SJCRH30 (cell line): ENCODE data around the gene TXNIP. TPM values are rescaled to one million over a fixed set of nuclear protein-coding genes. Genes with fewer than 3 reads are reported as not detected.

Source experiments
- DNase-seq, 2 experiments: peaks; one replicate each; pipeline ENCODE4 v3.0.0-alpha.2; 2015 to 2020
- H3K27ac ChIP-seq: fragments of 250-450 bp; sonication (Bioruptor Pico); 2 replicates; pipeline ENCODE4 v1.5.1; 2020; ENCODE audit warnings: mild to moderate bottlenecking, moderate library complexity
- H3K27me3 ChIP-seq: fragments of 250-450 bp; sonication (Bioruptor Pico); 2 replicates; pipeline ENCODE4 v1.5.1; 2020; ENCODE audit warnings: mild to moderate bottlenecking, moderate library complexity
- H3K36me3 ChIP-seq: fragments of 250-450 bp; sonication (Bioruptor Pico); 2 replicates; pipeline ENCODE4 v1.5.1; 2020; ENCODE audit warnings: mild to moderate bottlenecking, moderate library complexity
- H3K4me1 ChIP-seq: fragments of 250-450 bp; sonication (Bioruptor Pico); 2 replicates; pipeline ENCODE4 v1.5.1; 2020; ENCODE audit warnings: mild to moderate bottlenecking, moderate library complexity
- H3K4me3 ChIP-seq: fragments of 250-450 bp; sonication (Bioruptor Pico); 2 replicates; pipeline ENCODE4 v1.5.1; 2020; ENCODE audit warnings: mild to moderate bottlenecking, moderate library complexity
- H3K9me3 ChIP-seq: fragments of 250-450 bp; sonication (Bioruptor Pico); replicated peaks from 2 replicates; pipeline ENCODE4 v1.5.1; 2020; ENCODE audit warnings: mild to moderate bottlenecking, moderate library complexity
- total RNA-seq: library from RNA; depleted of rRNA; stranded (reverse); fragments of >200 nt; shearing (Covaris generic); gene quantifications from 2 replicates; pipeline ENCODE4 v1.2.3, GENCODE V29; 2014

TXNIP gene
- total RNA-seq, 1 experiment from 2014 or later: 177 TPM

DNA sequence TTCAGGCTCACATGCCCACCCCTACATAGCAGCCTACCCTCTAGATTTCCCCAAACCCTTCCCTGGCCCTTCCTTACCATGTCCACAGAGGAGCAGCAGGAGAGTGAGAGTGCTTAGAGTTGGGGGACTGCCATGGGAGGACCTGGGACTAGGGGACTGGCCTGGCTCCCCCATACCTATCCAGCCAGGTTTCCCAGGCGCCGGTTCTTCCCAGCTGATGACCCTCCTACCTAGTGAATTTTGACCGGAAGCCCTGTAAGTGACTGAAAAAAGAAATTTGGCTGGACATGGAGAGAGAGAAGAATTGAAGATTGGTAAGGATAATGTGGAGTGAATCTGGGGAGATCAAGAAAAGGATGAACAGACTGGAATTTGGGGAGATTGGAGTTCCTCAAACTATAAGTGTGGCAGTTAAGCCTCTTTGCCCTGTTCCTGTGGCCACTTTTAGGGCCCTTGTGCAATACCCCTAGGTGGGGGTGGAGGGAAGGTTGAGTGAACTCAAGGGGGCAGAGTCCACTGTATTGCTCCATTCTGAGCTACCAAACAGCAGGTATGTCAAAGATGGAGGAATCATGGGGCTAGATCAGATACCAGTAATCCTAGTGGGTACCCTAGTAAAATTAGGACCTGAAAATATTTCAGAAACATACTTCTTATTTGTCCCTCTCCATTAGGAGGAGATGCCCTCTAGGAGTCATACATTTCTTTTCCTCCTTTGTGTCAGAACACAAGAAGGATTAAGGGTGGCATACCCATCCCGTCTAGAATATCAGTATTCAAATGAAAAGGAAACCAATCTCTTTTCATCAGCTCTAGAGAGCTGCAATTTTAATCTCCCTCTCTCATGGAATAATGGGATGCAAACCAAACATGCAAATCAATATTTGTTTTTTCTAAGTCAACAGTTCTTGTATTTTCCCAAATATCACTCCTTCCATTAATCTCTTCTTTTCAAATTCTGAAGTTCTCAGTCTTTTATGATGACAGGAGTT, 24.0 kb upstream of the TXNIP start:
- Histone ChIP-seq H3K27ac (no peak overlapping the region), H3K4me1 (peaks cover 21% of the 10 kb centered on the region), H3K4me3 (no peak overlapping the region), H3K27me3 (no peaks in the 10 kb centered on the region), H3K36me3 (no peaks in the 10 kb centered on the region), H3K9me3 (no peaks in the 10 kb centered on the region; the same call in 1 of the 2 replicates)
- DNase-seq: no peak

DNA sequence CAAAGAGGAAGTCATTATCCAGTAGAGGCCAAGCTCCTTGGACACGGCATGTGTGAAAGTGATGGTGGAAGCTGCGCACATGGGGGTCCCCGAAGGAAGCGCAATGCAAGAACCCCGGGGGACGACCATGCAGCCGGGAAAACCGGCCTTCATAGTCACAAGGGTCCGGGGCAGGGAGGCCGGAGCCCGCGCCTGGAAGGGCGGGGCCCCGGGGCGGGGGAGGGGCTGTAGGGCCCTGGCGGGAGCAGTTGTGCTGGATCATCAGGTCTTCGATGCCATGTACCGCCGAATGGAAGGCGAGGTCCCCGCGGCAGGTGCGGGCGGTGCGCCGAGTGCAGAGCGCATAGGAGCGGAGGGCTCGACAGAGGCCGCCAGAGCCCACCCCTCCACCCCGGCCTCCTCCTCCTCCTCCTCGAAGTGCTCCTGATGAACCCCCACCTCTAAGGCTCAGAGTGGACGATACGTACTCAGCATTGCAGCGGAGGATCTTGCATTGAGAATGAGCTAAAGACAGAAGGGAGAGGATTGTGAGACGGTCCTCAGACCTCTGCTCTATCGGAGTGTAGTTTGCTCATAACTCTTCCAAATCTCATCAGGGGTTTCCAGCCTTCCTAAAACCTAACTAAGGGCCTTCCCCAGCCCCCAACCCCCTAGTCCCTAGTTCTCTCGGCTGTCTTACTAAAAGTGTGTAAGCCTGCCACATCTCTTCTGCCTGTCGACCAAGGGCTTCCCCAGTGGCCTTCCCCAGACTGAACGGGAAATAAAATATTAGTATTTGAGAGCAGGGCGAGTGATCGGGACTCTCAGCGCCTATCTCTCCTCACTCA, 23.1 kb upstream of the TXNIP start:
- H3K4me1 ChIP-seq: peaks cover 21% of the 10 kb centered on the region
- H3K4me3 ChIP-seq: no peak overlapping the region
- no peaks in the 10 kb centered on the region for H3K36me3 ChIP-seq
- no peak for DNase-seq
- H3K27me3 ChIP-seq: no peaks in the 10 kb centered on the region
- H3K27ac ChIP-seq: no peak overlapping the region
- H3K9me3 ChIP-seq: no peaks in the 10 kb centered on the region; the same call in 1 of the 2 replicates

DNA sequence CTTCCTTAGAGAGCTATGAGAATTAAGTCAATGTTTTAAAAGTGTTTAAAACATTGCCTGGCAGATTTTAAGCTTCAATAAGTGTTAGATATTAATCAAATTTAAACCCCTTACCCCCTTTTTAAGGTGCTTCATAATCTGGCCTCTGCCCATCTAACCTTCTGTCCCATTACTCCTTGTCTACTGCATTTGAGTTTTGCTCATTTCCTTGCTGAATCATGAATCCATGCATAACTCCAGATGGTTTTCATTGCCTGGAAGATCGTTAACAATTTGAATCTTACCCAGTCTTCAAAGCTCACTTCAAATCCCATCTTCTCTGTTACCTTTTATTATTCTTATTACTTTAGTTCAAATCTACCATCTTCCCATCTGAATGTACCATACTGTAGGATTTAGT, 20.5 kb upstream of the TXNIP start:
- DNase-seq: no peak
- no peaks in the 10 kb centered on the region for H3K36me3 ChIP-seq
- no peak overlapping the region for H3K27ac ChIP-seq
- H3K4me3 ChIP-seq: no peak overlapping the region
- H3K27me3 ChIP-seq: no peaks in the 10 kb centered on the region
- peaks cover 18% of the 10 kb centered on the region for H3K4me1 ChIP-seq
- no peaks in the 10 kb centered on the region; the same call in 1 of the 2 replicates for H3K9me3 ChIP-seq

DNA sequence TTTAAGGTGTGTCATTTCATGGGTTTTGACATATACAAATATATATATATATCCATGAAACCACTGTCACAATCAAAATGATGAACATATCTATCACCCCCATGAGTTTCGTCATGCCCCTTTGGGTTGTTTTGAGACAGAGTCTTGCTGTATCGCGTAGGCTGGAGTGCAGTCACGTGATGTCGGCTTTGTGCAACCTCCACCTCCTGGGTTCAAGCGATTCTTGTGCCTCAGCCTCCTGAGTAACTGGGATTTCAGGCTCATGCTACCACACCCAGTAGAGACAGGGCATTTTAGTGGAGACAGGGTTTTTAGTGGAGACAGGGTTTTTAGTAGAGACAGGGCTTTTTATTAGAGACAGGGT, 17.2 kb upstream of the TXNIP start:
- no peaks in the 10 kb centered on the region for H3K27me3 ChIP-seq
- H3K4me1 ChIP-seq: peaks cover 3% of the 10 kb centered on the region
- H3K4me3 ChIP-seq: no peak overlapping the region
- H3K9me3 ChIP-seq: no peaks in the 10 kb centered on the region
- no peak for DNase-seq
- H3K27ac ChIP-seq: no peak overlapping the region
- H3K36me3 ChIP-seq: no peaks in the 10 kb centered on the region

DNA sequence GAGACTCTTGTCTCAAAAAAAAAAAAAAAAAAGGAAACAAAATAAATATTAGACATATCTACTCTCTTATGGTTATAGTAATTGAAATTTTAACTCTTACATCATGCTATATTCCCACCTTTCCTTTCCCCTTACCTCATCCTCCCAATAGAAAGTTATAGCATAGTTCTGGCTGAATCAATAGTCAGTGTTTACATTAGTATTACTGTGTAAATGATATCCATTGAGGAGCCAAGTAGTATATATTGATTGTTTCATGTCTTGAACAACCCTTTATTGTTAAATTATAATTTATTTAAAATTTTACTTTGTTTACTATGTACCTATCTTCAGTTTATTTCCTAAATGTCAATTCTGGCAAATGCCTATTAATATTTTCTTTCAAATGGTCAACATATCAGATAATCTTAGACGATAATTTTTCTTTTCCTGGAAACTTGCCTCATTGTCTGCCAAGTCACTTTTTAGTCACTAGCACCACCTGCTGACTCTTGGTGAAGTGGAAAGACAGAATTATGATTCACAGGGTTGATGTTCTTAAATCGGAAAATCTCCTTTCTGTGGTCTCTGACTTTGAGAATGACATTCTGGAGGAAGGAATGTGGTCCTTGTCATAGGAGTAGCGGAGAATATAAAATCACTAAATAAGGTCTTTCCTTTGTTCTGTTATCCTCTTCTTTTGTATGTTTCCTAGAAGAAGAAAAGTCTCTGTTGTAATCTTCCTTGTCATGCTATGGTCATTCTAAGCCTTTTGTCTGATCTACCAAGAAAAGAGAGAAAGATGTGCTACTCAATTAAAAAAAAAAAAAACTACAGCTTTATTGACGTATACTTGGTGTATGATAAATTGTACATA, 16.6 kb upstream of the TXNIP start:
- peak; percentile 41 to 80 for DNase-seq

DNA sequence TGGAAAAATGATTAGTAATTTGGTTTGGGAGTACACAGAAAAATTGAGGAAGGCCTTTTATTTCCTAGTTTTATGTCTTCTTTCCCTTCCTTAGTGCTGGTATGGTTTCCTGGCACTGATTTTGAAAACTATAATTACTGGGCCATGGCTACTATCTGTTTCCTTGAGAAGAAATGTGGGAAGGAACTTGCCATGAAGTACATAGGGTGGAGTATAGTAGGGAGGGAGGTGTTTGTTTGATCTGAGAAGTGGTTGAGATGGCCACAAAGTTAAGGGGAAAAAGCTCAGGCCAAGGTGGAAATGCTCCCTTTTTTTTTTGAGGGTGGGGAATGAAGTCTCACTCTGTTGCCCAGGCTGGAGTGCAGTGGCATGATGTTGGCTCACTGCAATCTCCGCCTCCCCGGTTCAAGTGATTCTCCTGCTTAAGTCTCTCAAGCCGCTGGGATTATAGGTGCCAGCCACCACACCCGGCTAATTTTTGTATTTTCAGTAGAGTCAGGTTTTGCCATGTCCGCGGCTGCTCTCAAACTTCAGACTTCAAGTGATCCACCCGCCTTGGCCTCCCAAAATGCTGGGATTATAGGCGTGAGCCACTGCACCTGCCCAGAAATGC, 13.9 kb upstream of the TXNIP start:
- no peak for DNase-seq
- Histone ChIP-seq H3K4me1 (peaks cover 6% of the 10 kb centered on the region), H3K27me3 (no peaks in the 10 kb centered on the region), H3K4me3 (no peak overlapping the region), H3K36me3 (no peaks in the 10 kb centered on the region), H3K27ac (no peak overlapping the region), H3K9me3 (no peaks in the 10 kb centered on the region)

More for the DNA sequence above, 16.6 kb upstream of the TXNIP start:
- Histone ChIP-seq H3K27me3 (no peaks in the 10 kb centered on the region), H3K36me3 (no peaks in the 10 kb centered on the region), H3K4me1 (peaks cover 3% of the 10 kb centered on the region), H3K27ac (no peak overlapping the region), H3K4me3 (no peak overlapping the region), H3K9me3 (no peaks in the 10 kb centered on the region)

DNA sequence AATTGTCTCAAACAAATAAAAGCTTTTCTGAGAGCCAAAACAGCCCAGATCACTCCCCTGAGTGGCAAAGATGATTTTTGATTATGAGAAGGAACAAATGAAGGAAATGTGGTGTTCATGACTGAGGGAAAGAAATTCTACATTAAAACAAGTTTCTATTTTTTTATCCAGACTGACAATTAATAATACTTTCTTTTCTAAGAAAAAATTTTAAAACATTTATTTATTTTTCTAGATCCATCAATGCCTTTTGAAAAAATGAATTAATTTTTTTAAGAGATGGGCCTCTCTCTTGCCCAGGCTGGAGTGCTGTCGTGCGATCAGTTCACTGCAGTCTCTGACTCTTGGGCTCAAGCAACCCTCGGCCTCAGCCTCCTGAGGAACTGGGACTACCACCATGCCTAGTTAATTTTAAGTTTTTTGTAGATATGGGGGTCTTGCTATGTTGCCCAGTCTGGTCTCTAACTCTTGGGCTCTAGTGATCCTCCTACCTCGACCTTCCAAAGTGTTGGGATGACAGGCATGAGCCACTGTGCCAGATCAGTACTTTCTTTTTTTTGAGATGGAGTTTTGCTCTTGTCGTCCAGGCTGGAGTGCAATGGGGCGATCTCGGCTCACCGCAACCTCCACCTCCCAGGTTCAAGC, 11.2 kb upstream of the TXNIP start:
- Histone ChIP-seq H3K36me3 (no peaks in the 10 kb centered on the region), H3K9me3 (no peaks in the 10 kb centered on the region), H3K27ac (no peak overlapping the region), H3K4me1 (peaks cover 3% of the 10 kb centered on the region), H3K27me3 (no peaks in the 10 kb centered on the region), H3K4me3 (no peak overlapping the region)
- DNase-seq: no peak

DNA sequence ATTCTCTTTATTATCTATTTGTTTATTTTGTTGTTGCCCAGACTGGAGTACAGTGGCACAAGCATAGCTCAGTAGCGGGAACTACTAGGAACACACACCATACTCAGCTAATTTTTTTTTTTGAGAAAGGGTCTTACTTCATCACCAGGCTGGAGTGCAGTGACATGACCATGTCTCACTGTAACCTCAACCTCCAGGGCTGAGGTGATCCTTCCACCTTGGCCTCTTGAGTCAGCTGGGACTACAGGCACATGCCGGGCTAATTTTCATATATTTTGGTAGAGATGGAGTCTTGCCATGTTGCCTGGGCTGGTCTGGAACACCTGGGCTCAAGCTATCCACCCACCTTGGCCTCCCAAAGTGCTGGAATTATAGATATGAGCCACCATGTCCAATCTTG, 5.3 kb upstream of the TXNIP start:
- no peak overlapping the region for H3K27ac ChIP-seq
- H3K4me3 ChIP-seq: no peak overlapping the region
- no peaks in the 10 kb centered on the region for H3K9me3 ChIP-seq
- peaks cover 21% of the 10 kb centered on the region for H3K4me1 ChIP-seq
- H3K27me3 ChIP-seq: no peaks in the 10 kb centered on the region
- no peak for DNase-seq
- H3K36me3 ChIP-seq: no peaks in the 10 kb centered on the region

DNA sequence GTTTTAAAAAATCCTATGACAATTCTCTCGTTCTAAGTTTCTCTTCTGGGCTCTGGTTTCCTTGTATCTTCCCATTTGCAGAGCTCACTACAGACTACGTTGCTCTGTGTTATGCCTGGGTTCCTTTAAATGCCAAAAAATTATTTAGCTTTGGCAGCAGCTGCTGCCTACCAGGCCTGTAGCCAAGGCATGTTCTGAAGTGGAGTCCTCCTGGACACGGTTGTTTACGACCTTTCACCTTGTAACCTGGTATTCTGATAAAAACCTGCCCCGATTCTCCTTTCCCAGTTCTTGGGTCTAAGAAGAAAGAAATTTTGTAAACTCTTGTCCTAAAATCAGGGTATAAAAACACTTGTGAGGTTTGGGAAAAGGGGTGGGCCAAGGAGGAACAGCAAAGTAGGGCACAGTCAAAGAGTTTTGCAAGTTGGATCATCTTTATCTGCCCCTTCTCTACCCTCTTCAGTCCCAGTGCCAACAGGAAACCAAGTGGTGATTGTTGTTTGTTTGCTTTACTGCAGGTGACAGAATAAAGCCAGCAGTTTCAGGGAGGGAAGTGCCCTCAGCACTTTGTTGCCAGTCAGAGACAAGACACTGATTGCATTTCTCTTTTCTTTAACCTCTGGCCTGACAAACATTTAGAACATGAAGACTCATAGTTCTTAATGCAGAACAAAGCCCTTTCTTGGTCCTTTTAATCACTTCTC, 3.1 kb upstream of the TXNIP start:
- Histone ChIP-seq H3K27ac (peak overlapping the region; percentile 77), H3K4me3 (peak overlapping the region; percentile 4; the same call in 1 of the 2 replicates), H3K4me1 (peaks cover 24% of the 10 kb centered on the region), H3K27me3 (no peaks in the 10 kb centered on the region), H3K36me3 (peaks cover 10% of the 10 kb centered on the region), H3K9me3 (no peaks in the 10 kb centered on the region)
- DNase-seq: peak; percentile 46 to 67

DNA sequence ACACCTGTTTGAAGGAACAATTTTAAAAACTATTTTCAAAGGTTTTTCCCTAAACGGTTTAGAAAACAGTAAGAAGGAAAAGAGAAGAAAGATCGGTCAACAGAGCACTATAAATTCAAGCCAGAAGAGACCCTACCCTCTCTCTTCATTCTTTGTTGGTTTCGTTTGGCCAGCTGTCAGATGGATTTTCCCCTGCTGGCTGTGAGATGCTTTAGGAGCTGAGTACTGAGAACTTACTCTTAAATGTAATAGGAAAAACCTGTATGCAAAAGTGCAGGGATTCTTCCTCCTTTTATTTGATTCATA, 1.3 kb upstream of the TXNIP start:
- Histone ChIP-seq H3K27me3 (no peaks in the 10 kb centered on the region), H3K4me3 (peak overlapping the region; percentile 72), H3K36me3 (peaks cover 28% of the 10 kb centered on the region), H3K9me3 (no peaks in the 10 kb centered on the region), H3K4me1 (peaks cover 29% of the 10 kb centered on the region), H3K27ac (peak overlapping the region; percentile 80)
- DNase-seq: peak in 1 of 2 experiments; percentile 62

DNA sequence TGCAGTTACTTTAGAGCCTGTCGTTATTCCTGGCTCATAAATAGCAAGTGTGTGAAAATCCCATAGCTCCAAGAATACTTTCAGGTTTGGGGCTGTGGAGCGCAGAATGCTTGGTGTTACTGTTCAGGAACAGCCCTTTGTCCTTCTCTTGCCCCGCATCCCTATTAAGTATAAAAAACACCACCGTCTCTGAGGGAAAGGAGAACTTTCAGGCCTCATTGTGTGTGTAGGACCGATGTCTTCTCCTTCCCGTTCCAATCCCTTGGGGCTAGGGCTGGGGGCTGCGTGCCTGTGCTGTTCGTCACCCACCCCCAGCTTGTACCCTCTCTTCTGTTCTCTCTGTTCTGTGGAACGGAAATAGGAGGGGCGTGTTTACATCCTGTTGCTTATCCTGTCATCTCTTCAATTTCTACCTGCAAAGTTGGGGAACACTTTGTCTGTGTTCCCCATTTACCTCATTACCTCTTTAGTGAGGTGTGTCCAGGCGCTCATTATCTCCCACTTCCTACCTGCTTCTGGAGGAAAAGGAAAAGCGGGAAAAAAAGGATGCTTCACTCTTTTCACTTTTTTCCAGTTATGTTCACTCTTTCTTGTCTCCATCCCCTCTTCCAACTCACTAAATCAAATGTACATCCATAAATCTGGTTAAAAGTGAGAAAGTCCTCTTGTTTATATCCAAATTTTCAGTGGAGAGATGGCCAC, 788 bp upstream of the TXNIP start:
- peak; percentile 51 to 52 for DNase-seq
- H3K27ac ChIP-seq: peak overlapping the region; percentile 80
- H3K4me1 ChIP-seq: peaks cover 29% of the 10 kb centered on the region

DNA sequence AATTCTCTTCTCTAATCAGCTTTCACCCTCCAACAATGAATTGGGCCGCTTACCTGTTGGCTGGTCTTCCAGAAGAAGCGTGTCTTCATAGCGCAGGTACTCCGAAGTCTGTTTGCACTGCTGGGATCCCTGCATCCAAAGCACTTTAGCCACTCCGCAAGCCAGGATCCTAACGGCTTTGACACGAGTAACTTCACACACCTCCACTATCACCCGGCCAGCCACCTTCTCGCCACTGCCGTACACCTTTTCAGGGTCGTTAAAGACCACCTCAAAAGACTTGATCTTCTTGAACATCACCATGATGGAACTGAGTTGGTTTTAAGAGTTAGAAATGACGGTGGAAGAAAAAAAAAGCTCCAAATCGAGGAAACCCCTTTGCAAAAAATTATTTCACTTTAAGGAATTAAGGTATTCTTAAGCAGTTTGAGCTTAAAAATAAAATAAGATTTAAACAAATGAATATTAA, 381 bp downstream of the TXNIP start:
- H3K36me3 ChIP-seq: peaks cover 36% of the 10 kb centered on the region
- peak in 1 of 2 experiments; percentile 24 for DNase-seq
- no peaks in the 10 kb centered on the region for H3K9me3 ChIP-seq
- no peaks in the 10 kb centered on the region for H3K27me3 ChIP-seq
- H3K27ac ChIP-seq: peak overlapping the region; percentile 80
- H3K4me1 ChIP-seq: peaks cover 29% of the 10 kb centered on the region
- H3K4me3 ChIP-seq: peak overlapping the region; percentile 72

More for the DNA sequence above, 788 bp upstream of the TXNIP start:
- H3K27me3 ChIP-seq: no peaks in the 10 kb centered on the region
- no peaks in the 10 kb centered on the region for H3K9me3 ChIP-seq
- peaks cover 33% of the 10 kb centered on the region for H3K36me3 ChIP-seq
- peak overlapping the region; percentile 72 for H3K4me3 ChIP-seq
